ENCODE results near the gene OSBPL5. TPM values are rescaled to one million over a fixed set of nuclear protein-coding genes. Genes with fewer than 3 reads are reported as not detected.

OSBPL5 gene
- total and polyA plus RNA-seq, 2 of the 4 experiments (the other 2 are of a cell fraction): 14.9 to 22.3 TPM

GRCh38 chr11:3087373-3087772 lies 77.7 kb downstream of the OSBPL5 start:
- Histone ChIP-seq H3K23ac (ENCODE audit: low read depth, low read length) (no peak overlapping the region), H3K9ac (ENCODE audit: low read depth, low read length) (no peak overlapping the region), H3K4me1 (ENCODE audit: control insufficient read depth, insufficient read depth, low read length) (no peaks in the 10 kb centered on the region), H2AK9ac (replicated peaks; ENCODE audit: low read depth, low read length, poor library complexity) (no peak overlapping the region), H3K79me1 (ENCODE audit: low read depth in 1 of 2, low read length in 2 of 2) (peaks cover 0 to 6% of the 10 kb centered on the region in 2 experiments; a peak in 1 of 4 replicates), H3K9me1 (ENCODE audit: insufficient read depth, low read length) (no peaks in the 10 kb centered on the region), H3K14ac (replicated peaks; ENCODE audit: low read depth, low read length) (no peak overlapping the region), H4K8ac (ENCODE audit: low read depth in 2 of 2, low read length in 2 of 2) (no peak overlapping the region), H4K5ac (ENCODE audit: low read depth, low read length) (no peak overlapping the region), H3K4ac (ENCODE audit: low read depth, low read length) (no peak overlapping the region), H2BK20ac (ENCODE audit: low read depth, low read length) (no peak overlapping the region), H2AFZ (replicated peaks; ENCODE audit: low read length, poor library complexity) (no peak overlapping the region), H4K20me1 (ENCODE audit: insufficient read depth, low read length) (peaks cover 8% of the 10 kb centered on the region), H3K4me2 (ENCODE audit: low read depth, low read length) (no peak overlapping the region), H3K18ac (ENCODE audit: low read depth, low read length) (no peak overlapping the region), H3K9me3 (ENCODE audit: control insufficient read depth, insufficient read depth, low read length) (no peaks in the 10 kb centered on the region), H4K91ac (ENCODE audit: insufficient read depth, low read depth, low read length) (no peak overlapping the region), H3K36me3 (ENCODE audit: control insufficient read depth, insufficient read depth, low read length) (peaks cover 23% of the 10 kb centered on the region; the same call in 1 of the 2 replicates), H2BK5ac (ENCODE audit: low read depth, low read length, poor library complexity, severe bottlenecking) (no peak overlapping the region), H3K4me3 (ENCODE audit: insufficient read depth, low read depth, low read length) (no peak overlapping the region), H2BK15ac (ENCODE audit: low read depth, low read length) (no peak overlapping the region), H3K27me3 (ENCODE audit: control insufficient read depth, insufficient read depth, low read length) (0 out of 2 replicates have a peak, but pooled peaks cover 1% of the 10 kb centered on the region), H3K56ac (ENCODE audit: extremely low read depth, insufficient read depth, low read length) (no peak overlapping the region), H2BK120ac (ENCODE audit: low read depth, low read length) (no peak overlapping the region), H3K27ac (ENCODE audit: insufficient read depth, low read length) (no peak overlapping the region), H2AK5ac (ENCODE audit: low read depth, low read length) (no peak overlapping the region)
- ChIA-PET CTCF (no interaction called here), POLR2A (ENCODE audit: unreplicated experiment) (no interaction called here)
- ATAC-seq (ENCODE audit: low read depth) (no peak), DNase-seq (no peak)
- in situ Hi-C loops (cut with MboI; ENCODE audit: low sequenced_read_pairs): no loop called here
- intact Hi-C loops (cut with micrococcal nuclease): no loop called here
- BruUV-seq (replicated peaks): no TSS peak
- no CpG with 5 or more reads among the region's 11 CpGs for WGBS, 2 experiments (ENCODE audit: extremely low coverage in 2 of 2, insufficient read length in 1 of 2)
- dilution Hi-C loops (cut with HindIII; ENCODE audit: low sequenced_read_pairs, unreplicated experiment): no loop called here
- TF ChIP-seq CEBPB (IDR thresholded peaks at IDR 0.05; ENCODE audit: low read depth, low read length) (no peak), NFE2L2 (IDR thresholded peaks at IDR 0.05; ENCODE audit: low read depth, low read length) (no peak), RFX5 (IDR thresholded peaks at IDR 0.05; ENCODE audit: low read depth, low read length) (no peak), CHD1 (IDR thresholded peaks at IDR 0.05; ENCODE audit: low read depth, low read length) (no peak), MAFK (IDR thresholded peaks at IDR 0.05; ENCODE audit: low read depth, low read length) (no peak), ELK1 (IDR thresholded peaks at IDR 0.05; ENCODE audit: borderline replicate concordance, low read depth, low read length) (no peak), MXI1 (IDR thresholded peaks at IDR 0.05; ENCODE audit: borderline replicate concordance, low read depth, low read length) (no peak), CTCF (conservative IDR thresholded peaks at IDR 0.05; ENCODE audit: low read depth, low read length) (no peak), BHLHE40 (IDR thresholded peaks at IDR 0.05; ENCODE audit: low read depth, low read length) (no peak)

Measured in IMR-90 (cell line).